ENCODE data around the gene SYMPK.
"Not testable (repeated sequence)": the region's sequence is repeated elsewhere in the genome, so short reads cannot be mapped to it uniquely, and the experiment has no call there.

The SYMPK gene

DNA sequence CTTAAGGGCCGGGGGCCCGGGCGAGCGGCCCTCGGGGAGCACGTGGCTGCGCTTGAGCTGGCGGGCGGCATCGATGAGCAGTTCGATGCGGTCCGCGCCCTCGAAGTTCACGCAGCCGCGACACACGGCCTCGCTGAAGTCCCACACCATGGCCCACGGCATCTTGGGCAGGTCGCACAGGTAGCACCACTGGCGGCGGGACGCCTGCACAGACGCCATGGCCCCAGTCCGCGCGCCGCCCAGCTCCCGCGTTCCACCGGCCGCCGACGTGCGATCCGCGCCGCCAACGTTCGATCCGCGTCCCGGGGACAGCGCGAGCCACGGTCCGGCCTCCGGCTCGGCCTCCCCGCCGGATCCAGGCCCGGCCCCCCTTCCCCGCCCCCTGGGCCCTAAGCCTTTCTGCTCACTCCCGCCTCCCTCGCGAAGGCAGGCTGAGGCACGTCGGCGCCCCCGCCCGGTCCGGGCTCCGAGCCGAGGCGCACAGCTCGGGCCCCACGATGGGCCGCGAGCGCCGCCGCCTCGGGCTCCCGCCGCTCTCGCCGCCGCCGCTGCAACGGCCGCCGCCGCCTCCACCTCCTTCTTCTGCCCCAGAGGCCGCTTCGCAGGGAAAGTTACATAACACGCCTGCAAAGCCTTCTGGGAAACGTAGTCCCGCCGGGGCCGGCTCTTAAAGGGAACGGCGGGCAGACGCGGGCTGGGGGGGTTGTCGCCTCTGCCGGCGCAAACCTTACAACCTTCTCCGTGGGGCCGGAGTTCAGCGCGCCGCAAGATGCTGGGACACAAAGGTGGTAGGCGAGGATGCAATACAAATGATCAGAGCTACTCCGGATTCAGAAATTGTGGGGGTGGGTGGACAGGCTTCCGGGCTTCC is 22.8 kb upstream of the SYMPK start, which contains the start of gene IRF2BP1:
IRF2BP1 (minus strand) TSS at position 586 of the 871 bp plus-strand sequence; CDS start at position 219, 367 bp downstream.
- DNase-seq (ENCODE audit: low read depth): peak; percentile 80

DNA sequence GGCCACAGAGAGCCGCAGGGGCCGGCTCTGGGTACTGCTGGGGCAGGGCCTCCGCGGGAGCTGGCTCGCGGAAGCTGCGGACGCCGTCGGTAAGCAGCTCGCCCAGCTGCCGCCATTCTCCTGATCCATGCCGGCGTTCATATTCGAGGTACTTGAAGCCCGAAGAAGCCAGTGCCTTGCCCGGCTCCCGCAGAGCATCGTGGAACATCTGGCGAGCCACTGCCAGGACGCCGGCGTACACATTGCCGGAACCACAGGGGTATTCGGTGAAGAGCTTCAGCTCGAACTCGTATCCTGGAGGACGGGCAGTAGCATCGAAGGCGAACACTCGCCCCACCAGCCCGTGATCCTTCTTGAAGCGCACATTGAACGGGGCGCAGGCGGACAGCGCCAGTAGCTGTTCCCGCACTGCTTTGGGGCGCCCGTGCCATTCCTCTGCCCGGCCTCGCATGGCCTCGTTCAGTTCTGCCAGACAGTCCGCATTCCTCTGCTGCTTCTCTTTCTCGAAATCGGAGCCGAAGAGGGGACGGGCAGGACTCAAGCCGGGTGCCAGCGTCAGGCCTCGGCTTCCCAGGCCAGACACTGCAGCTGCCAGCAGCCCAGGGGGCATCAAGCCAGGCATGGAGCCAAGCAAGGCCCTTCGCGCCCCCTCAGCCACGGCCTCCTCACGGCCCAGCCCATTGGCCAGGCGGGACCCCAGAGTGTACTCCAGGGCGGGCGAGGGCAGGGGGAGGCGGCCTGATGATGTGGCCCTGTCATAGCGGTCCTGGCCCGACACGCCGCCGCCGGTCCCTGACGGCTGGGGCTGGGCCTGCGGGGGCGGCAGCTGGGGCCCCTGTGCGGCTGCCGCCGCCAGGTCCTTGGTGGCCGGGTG is 22.0 kb upstream of the SYMPK start:
- no peak for DNase-seq (ENCODE audit: low read depth)

DNA sequence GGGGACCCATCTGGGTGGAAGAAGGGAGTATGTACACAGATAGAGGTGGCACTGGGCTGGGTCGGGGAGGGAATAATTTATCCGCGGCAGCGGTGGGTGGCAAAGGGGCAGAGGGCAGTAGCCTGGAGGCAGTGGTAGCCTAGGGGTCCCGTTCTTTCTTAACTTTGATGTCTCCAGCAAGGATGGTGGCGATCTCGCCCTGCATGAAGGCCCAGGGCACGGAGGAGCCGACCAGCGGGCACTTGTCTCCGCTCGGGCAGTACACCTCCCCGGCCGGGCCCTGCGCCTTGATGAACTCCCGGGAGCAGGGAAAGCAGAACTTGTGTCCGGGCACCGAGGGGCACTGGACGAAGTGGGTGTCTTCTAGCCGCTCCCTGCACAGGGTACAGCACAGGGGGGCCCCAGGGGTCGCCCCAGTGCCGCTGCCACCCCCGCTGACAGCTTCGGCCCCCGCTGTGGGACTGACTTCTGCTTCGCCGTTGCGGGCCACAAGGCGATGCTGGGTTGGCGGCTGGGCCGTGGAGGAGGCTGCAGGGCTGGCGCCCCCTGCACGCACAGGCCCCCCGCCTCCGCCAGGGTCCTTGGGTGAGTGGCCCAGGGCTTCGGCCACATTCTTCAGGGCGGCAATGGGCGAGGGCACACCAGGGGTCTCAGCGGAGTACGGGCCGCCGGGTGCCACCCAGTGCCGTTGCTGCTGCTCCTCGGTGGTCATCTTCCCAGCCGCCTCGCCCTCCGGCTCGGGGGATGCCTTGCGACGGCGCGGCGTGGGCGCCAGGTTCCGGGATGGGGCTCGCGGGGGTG is 21.1 kb upstream of the SYMPK start:
- no peak for DNase-seq (ENCODE audit: low read depth)

- no peak for DNase-seq (ENCODE audit: low read depth)
Observed at GRCh38 chr19:45883586-45883880, 20.6 kb upstream of the SYMPK start.

GRCh38 chr19:45882652-45883585 is 20.0 kb upstream of the SYMPK start:
- DNase-seq (ENCODE audit: low read depth): peak; percentile 59

- DNase-seq (ENCODE audit: low read depth): no peak
Observed at GRCh38 chr19:45881909-45882528, 19.1 kb upstream of the SYMPK start.

DNA sequence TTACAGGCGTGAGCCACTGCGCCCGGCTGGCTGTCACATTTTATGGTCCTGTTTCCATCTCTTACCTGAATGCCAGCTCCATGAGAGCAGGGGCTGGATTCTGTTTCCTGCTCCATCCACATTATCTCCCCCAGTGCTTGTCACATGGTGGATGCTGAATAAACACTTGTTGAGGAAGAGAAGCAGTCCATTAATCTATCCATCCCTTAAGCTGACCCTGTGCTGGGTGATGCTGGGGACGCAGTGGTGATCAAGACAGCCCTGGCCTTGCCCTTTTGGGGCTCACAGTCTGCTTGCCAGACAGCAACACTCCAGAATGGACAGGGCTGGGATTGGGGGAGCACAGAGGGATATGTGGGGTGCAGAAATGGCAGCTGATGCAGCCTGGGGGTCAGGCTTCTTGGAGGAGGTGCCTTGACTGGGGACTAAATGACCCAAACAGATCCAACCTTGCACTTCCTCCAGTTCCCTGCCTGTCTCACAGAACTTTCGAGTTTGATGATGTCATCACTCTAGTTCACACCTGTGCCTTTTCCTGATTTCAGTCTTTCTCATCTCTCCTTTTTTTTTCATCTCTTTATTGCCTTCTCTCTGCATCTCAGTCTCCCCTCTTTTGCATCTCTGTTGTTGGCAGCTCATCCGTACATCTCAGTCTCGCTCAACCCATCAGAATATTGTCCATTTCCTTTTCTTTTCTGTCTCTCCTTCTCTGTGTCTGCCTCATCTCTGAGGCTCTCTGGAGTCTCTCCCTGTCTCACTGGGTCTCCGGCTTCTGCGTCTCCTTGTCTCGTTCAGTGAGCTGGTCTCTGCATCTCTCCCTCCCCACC is 18.3 kb upstream of the SYMPK start:
- no peak for DNase-seq (ENCODE audit: low read depth)

DNA sequence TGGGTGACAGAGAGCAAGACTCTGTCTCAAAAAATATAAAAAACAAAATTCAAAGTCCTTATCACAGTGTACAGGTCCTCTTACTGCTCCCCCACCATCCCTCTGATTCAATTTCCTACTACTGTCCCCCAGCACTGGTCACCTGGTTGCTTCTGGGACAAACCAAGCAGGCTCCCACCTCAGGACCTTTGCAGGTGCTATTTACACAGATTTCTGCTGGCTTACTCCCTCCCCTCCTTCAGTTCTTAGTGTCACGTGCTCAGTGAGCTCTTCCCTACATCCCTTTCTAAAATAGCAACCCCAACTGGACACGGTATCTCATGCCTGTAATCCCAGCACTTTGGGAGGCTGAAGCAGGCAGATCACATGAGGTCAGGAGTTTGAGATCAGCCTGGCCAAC is 17.0 kb upstream of the SYMPK start:
- DNase-seq (ENCODE audit: low read depth): no peak

GRCh38 chr19:45879055-45879454 is 16.1 kb upstream of the SYMPK start:
- no peak for DNase-seq (ENCODE audit: low read depth)

DNA sequence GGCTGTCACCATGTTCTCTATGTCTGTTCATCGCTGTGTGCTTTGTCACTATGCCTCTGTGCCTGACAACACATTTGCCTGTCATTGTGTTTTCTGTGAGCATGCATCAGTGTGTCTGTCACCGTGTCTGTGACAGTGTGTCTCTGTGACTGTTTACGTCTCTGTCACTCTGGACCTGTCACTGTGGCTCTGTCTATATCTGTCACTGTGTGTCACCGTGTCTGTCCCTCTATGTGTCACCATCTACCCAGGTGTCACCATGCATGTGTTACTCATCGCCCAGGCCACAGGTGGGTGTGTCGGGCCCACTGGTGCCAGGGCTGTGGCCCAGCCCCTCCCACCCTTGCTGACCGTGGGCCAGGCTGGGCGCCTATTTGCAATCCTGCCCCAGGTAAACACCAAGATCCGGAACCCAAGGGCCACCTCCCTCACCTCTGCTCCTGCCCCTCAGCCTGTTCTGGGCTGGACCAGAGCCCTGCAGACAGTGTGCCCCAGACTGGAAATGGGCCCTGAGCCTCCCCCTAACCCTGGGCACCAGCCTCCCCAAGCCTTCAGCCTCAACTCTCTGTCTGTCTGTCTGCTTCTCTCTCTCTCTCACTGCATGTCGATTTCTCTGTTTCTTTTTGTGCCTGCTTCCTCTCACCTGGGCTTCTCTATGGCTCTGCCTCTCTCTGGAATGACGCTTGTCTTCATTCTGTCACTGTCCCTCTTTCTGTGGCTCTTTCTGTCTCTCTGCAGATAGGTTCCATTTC is 15.3 kb upstream of the SYMPK start:
- no peak for DNase-seq (ENCODE audit: low read depth)

GRCh38 chr19:45876411-45877197 is 13.7 kb upstream of the SYMPK start:
- DNase-seq (ENCODE audit: low read depth): no peak

DNA sequence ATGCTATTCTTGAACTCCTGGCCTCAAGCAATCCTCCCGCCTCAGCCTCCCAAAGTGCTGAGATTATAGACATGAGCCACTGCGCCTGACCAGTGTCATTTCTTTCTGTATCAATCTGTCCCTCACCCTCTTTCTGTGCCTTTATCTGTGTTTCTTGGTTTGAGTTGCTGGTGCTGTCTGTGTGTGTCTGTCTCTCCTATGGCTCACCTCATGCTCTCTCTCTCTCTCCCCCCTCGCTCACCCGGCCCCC is 13.1 kb upstream of the SYMPK start:
- DNase-seq (ENCODE audit: low read depth): no peak

DNA sequence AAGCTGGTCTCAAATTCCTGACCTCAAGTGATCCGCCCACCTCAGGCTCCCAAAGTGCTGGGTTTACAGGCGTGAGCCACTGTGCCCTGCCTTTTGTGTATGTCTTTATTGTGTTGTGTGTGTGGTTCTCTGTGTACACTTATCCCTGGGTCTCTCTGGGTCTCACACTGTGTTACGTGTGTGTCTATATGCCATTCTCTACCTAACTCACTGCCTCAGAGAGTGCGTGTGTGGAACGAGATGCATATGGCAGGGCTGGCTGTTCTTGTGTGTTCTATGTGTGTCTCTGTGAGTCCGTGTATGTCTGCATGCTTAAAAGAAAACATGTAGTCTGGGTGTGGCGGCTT is 11.6 kb upstream of the SYMPK start:
- no peak for DNase-seq (ENCODE audit: low read depth)

DNA sequence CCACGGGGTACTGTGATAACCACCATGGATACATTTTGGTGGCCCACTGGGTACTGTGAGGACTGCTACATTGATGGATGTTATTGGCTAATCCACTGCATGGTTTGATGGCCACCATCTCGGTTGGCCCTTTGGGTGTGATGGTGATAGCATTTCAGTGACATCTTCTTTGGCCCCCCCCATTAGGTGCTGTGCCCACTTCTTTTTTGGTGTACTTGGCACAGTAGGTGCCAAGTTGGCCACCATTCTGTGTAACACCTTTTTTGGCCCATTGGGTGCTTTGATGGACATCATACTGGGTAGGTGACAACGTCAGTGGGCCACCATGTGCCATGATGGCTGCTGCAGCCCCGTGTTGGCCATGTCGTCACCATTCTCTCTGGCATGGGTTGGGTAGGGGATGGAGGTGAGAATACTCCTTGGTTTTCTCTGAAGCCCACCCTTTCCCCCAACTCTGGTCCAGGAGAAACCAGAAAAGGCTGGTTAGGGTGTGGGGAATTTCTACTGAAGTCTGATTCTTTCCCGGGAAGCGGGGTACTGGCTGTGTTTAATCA is 10.3 kb upstream of the SYMPK start:
- DNase-seq (ENCODE audit: low read depth): no peak

DNA sequence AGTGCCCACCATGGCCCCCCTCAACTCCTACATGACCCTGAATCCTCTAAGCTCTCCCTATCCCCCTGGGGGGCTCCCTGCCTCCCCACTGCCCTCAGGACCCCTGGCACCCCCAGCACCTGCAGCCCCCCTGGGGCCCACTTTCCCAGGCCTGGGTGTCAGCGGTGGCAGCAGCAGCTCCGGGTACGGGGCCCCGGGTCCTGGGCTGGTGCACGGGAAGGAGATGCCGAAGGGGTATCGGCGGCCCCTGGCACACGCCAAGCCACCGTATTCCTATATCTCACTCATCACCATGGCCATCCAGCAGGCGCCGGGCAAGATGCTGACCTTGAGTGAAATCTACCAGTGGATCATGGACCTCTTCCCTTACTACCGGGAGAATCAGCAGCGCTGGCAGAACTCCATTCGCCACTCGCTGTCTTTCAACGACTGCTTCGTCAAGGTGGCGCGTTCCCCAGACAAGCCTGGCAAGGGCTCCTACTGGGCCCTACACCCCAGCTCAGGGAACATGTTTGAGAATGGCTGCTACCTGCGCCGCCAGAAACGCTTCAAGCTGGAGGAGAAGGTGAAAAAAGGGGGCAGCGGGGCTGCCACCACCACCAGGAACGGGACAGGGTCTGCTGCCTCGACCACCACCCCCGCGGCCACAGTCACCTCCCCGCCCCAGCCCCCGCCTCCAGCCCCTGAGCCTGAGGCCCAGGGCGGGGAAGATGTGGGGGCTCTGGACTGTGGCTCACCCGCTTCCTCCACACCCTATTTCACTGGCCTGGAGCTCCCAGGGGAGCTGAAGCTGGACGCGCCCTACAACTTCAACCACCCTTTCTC is 9.4 kb upstream of the SYMPK start:
- no peak for DNase-seq (ENCODE audit: low read depth)

- DNase-seq (ENCODE audit: low read depth): no peak
Observed at GRCh38 chr19:45870798-45871197, 7.9 kb upstream of the SYMPK start.

- not testable (repeated sequence) for DNase-seq (ENCODE audit: low read depth)
Observed at GRCh38 chr19:45867241-45867640, 4.3 kb upstream of the SYMPK start.
